22Rv1 (cell line): Measurements from ENCODE around the gene PADI1.

ENCODE experiments used
- CTCF ChIP-seq: fragments of 450-650 bp; IDR thresholded peaks from 2 replicates; pipeline ENCODE4 v1.5.1; 2017; ENCODE audit warnings: mild to moderate bottlenecking
- ZFX ChIP-seq: fragments of 450-650 bp; IDR thresholded peaks from 2 replicates; pipeline ENCODE4 v1.6.1; 2017; ENCODE audit warnings: antibody characterized with exemption, borderline replicate concordance

- TF ChIP-seq CTCF (no peak), ZFX (no peak)
Measured at GRCh38 chr1:17197696-17198095, 7.2 kb upstream of the PADI1 start.
